HG02588 (cell line): ENCODE data around the gene ZACN.

Experiments used
- ATAC-seq: cut with Tn5 transposase; IDR thresholded peaks from one replicate; pipeline ENCODE4 v1.9.1; 2021; ENCODE audit warnings: mild to moderate bottlenecking, moderate library complexity; ENCODE audit not compliant: unreplicated experiment

Gene ZACN

GRCh38 chr17:76097716-76098295 is 18.8 kb downstream of the ZACN start:
- no peak for ATAC-seq

- no peak for ATAC-seq
Observed at GRCh38 chr17:76102944-76103273, 23.9 kb downstream of the ZACN start.

- peak; percentile 80 for ATAC-seq
Observed at GRCh38 chr17:76103274-76104139, 24.5 kb downstream of the ZACN start, which contains the start of gene EXOC7. Gene EXOC7, minus strand, starts transcription at chr17:76103787. Its CDS starts 95 bp downstream, at chr17:76103692.

- ATAC-seq: no peak
Observed at GRCh38 chr17:76104140-76104895, 25.3 kb downstream of the ZACN start.

- ATAC-seq: no peak
Observed at GRCh38 chr17:76104896-76105231, 25.9 kb downstream of the ZACN start.

GRCh38 chr17:76106703-76107102 is 27.7 kb downstream of the ZACN start:
- ATAC-seq: no peak

- ATAC-seq: no peak
Observed at GRCh38 chr17:76107509-76107908, 28.5 kb downstream of the ZACN start.

- ATAC-seq: no peak
Observed at GRCh38 chr17:76111956-76112355, 33.0 kb downstream of the ZACN start.

GRCh38 chr17:76115138-76115754 is 36.3 kb downstream of the ZACN start:
- no peak for ATAC-seq

- no peak for ATAC-seq
Observed at GRCh38 chr17:76119409-76120371, 40.7 kb downstream of the ZACN start.

GRCh38 chr17:76120658-76121008 is 41.7 kb downstream of the ZACN start:
- ATAC-seq: no peak

GRCh38 chr17:76121932-76122430 is 43.0 kb downstream of the ZACN start:
- ATAC-seq: peak; percentile 16

GRCh38 chr17:76122431-76123190 is 43.6 kb downstream of the ZACN start:
- ATAC-seq: no peak

GRCh38 chr17:76123191-76123499 is 44.2 kb downstream of the ZACN start:
- no peak for ATAC-seq

- no peak for ATAC-seq
Observed at GRCh38 chr17:76123749-76124581, 45.0 kb downstream of the ZACN start.

- no peak for ATAC-seq
Observed at GRCh38 chr17:76124582-76125390, 45.8 kb downstream of the ZACN start.

GRCh38 chr17:76125391-76125675 is 46.4 kb downstream of the ZACN start:
- no peak for ATAC-seq

GRCh38 chr17:76125922-76126321 is 46.9 kb downstream of the ZACN start:
- no peak for ATAC-seq
